Prostate gland (tissue), 2 donors: ENCODE data around the gene LDB3. TPM values are rescaled to one million over a fixed set of nuclear protein-coding genes. Genes with fewer than 3 reads are reported as not detected.
A peak's percentile ranks its signal among the peaks of the same experiment; 100 is the strongest.

Experiments used
- DNase-seq: peaks from one replicate; pipeline ENCODE4 v3.0.0-alpha.2; 2019; ENCODE audit warnings: low spot score
- H3K27ac ChIP-seq, 2 donors: fragments of 200-600 bp; sonication (generic); 2 replicates each; pipeline ENCODE4 v1.5.1; 2017 to 2019
- H3K27me3 ChIP-seq: fragments of 200-600 bp; sonication (generic); replicated peaks from 2 replicates; pipeline ENCODE4 v1.5.1; 2019; ENCODE audit not compliant: insufficient read depth
- H3K36me3 ChIP-seq, 2 donors: fragments of 200-600 bp; sonication (generic); 1 replicate in 1 of 2; 2 replicates in 1 of 2; pipeline versions ENCODE4 v1.5.1 to v1.8.1; 2017 to 2019
- H3K4me1 ChIP-seq: fragments of 200-600 bp; sonication (generic); replicated peaks from 2 replicates; pipeline ENCODE4 v1.5.1; 2019
- H3K4me3 ChIP-seq, 2 donors: fragments of 200-600 bp; sonication (generic); 2 replicates each; pipeline ENCODE4 v1.5.1; 2017 to 2019
- H3K9me3 ChIP-seq: fragments of 200-600 bp; sonication (generic); 2 replicates; pipeline ENCODE4 v1.5.1; 2017
- POLR2A ChIP-seq: fragments of 450-650 bp; IDR thresholded peaks from one replicate; pipeline ENCODE4 v1.6.1; 2016; ENCODE audit warnings: antibody characterized with exemption, mild to moderate bottlenecking
- POLR2AphosphoS5 ChIP-seq: sonication (generic); formaldehyde crosslinking; IDR thresholded peaks from one replicate; pipeline ENCODE4 v1.6.1; 2017; ENCODE audit warnings: antibody characterized with exemption
- WGBS: methylation state at CpG from one replicate; pipeline ENCODE4 v1.1.5; 2018; 5-methylcytosine and 5-hydroxymethylcytosine counted together
- intact Hi-C: fragments of 100-400 bp; cut with DNase I; formaldehyde crosslinking; loops from one replicate; pipeline ENCODE4 v1.14.2; 2022
- total RNA-seq, 2 donors: library from RNA; depleted of rRNA; stranded (reverse); fragments of >200 nt; gene quantifications; one replicate each; pipeline ENCODE4 v1.1.0, GENCODE V29; 2016
- TF ChIP-seq, protein P1 (sequence below), 4 experiments: fragments of 200-600 bp in 2 of 4; fragments of 450-650 bp in 2 of 4; sonication (generic) in 2 of 4; IDR thresholded peaks; 1 replicate in 3 of 4; 2 replicates in 1 of 4; pipeline ENCODE4 v1.5.1; 2016 to 2019; ENCODE audit warnings: antibody characterized with exemption in 4 of 4, mild to moderate bottlenecking in 2 of 4, moderate library complexity in 2 of 4

LDB3 gene
- total RNA-seq, 2 donors from 2014 or later: 10.8 to 13.0 TPM

GRCh38 chr10:86687750-86688149 is 19.4 kb downstream of the LDB3 start:
- intact Hi-C loops: loop anchor here (5.0 to 10.0 kb wide), 2 partner anchors 210 to 407 kb away; partner anchors contain the start of genes GLUD1 and SHLD2
- no peaks in the 10 kb centered on the region for H3K36me3 ChIP-seq
- 27% methylated on average over 4 of the region's 4 CpGs for WGBS
- H3K4me3 ChIP-seq: no peak overlapping the region
- no peak overlapping the region for H3K27ac ChIP-seq
- DNase-seq: no peak
- TF ChIP-seq POLR2AphosphoS5 (no peak), POLR2A (no peak)
- TF ChIP-seq, protein P1, sequence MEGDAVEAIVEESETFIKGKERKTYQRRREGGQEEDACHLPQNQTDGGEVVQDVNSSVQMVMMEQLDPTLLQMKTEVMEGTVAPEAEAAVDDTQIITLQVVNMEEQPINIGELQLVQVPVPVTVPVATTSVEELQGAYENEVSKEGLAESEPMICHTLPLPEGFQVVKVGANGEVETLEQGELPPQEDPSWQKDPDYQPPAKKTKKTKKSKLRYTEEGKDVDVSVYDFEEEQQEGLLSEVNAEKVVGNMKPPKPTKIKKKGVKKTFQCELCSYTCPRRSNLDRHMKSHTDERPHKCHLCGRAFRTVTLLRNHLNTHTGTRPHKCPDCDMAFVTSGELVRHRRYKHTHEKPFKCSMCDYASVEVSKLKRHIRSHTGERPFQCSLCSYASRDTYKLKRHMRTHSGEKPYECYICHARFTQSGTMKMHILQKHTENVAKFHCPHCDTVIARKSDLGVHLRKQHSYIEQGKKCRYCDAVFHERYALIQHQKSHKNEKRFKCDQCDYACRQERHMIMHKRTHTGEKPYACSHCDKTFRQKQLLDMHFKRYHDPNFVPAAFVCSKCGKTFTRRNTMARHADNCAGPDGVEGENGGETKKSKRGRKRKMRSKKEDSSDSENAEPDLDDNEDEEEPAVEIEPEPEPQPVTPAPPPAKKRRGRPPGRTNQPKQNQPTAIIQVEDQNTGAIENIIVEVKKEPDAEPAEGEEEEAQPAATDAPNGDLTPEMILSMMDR (IDR thresholded peaks at IDR 0.05): no peak
- H3K4me1 ChIP-seq: no peaks in the 10 kb centered on the region
- no peaks in the 10 kb centered on the region for H3K27me3 ChIP-seq
- no peaks in the 10 kb centered on the region for H3K9me3 ChIP-seq

GRCh38 chr10:86688398-86688921 is 20.1 kb downstream of the LDB3 start:
- DNase-seq: peak; percentile 48
- Histone ChIP-seq H3K36me3 (no peaks in the 10 kb centered on the region), H3K4me1 (no peaks in the 10 kb centered on the region), H3K9me3 (no peaks in the 10 kb centered on the region), H3K4me3 (no peak overlapping the region), H3K27me3 (no peaks in the 10 kb centered on the region), H3K27ac (no peak overlapping the region)
- TF ChIP-seq, protein P1 (IDR thresholded peaks at IDR 0.05): peak; percentile 73 to 84 (median 79)
- TF ChIP-seq POLR2AphosphoS5 (peak; percentile 13), POLR2A (no peak)
- WGBS: 48% methylated on average over 8 of the region's 8 CpGs
- intact Hi-C loops: loop anchor here (5.0 to 10.0 kb wide), 2 partner anchors 209 to 406 kb away; partner anchors contain the start of genes GLUD1 and SHLD2

GRCh38 chr10:86689146-86689545 is 20.8 kb downstream of the LDB3 start:
- no peak for DNase-seq
- Histone ChIP-seq H3K27ac (no peak overlapping the region), H3K27me3 (no peaks in the 10 kb centered on the region), H3K4me3 (no peak overlapping the region), H3K36me3 (no peaks in the 10 kb centered on the region), H3K4me1 (no peaks in the 10 kb centered on the region), H3K9me3 (no peaks in the 10 kb centered on the region)
- no peak for TF ChIP-seq POLR2A
- TF ChIP-seq, protein P1 (IDR thresholded peaks at IDR 0.05): no peak
- no peak for TF ChIP-seq POLR2AphosphoS5
- 90% methylated on average over 13 of the region's 13 CpGs for WGBS
- intact Hi-C loops: loop anchor here (5.0 to 10.0 kb wide), 2 partner anchors 208 to 406 kb away; partner anchors contain the start of genes GLUD1 and SHLD2

DNA sequence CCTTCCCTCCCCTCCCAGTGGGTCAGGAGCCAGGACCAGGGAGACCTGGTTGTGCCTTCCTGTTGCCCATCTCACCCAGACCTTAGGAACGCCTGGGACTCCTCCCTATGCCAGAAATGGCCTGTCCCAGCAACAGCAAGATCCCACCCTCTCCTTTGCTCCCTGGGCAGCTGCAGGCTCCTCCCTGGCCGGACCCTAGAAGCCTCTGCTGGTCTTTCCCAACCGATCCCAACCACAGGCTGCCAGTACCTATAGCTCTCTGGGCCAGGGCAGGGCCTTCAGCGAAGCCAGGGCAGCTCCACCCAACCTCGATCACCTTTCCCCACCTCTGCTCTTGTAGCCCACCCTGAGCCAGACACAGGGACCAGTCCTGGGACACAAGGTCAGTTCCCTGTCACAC is 21.9 kb downstream of the LDB3 start:
- TF ChIP-seq POLR2A: no peak
- TF ChIP-seq, protein P1 (IDR thresholded peaks at IDR 0.05): no peak
- no peak for TF ChIP-seq POLR2AphosphoS5
- Histone ChIP-seq H3K9me3 (no peaks in the 10 kb centered on the region), H3K36me3 (no peaks in the 10 kb centered on the region), H3K27me3 (no peaks in the 10 kb centered on the region), H3K27ac (no peak overlapping the region), H3K4me1 (no peaks in the 10 kb centered on the region), H3K4me3 (no peak overlapping the region)
- intact Hi-C loops: no loop called here
- no peak for DNase-seq
- WGBS: 90% methylated on average over 5 of the region's 5 CpGs

GRCh38 chr10:86690657-86691084 is 22.4 kb downstream of the LDB3 start:
- Histone ChIP-seq H3K4me1 (no peaks in the 10 kb centered on the region), H3K27ac (no peak overlapping the region), H3K9me3 (no peaks in the 10 kb centered on the region), H3K36me3 (no peaks in the 10 kb centered on the region), H3K4me3 (no peak overlapping the region), H3K27me3 (no peaks in the 10 kb centered on the region)
- 100% methylated on average over 2 of the region's 3 CpGs for WGBS
- intact Hi-C loops: no loop called here
- no peak for DNase-seq
- TF ChIP-seq POLR2A: no peak
- TF ChIP-seq, protein P1 (IDR thresholded peaks at IDR 0.05): no peak
- TF ChIP-seq POLR2AphosphoS5: no peak
